Measurements from ENCODE around the gene COQ8A.

GRCh38 chr1:227004796-227005195 is 64.7 kb downstream of the COQ8A start:
- TF ChIP-seq, protein P1, sequence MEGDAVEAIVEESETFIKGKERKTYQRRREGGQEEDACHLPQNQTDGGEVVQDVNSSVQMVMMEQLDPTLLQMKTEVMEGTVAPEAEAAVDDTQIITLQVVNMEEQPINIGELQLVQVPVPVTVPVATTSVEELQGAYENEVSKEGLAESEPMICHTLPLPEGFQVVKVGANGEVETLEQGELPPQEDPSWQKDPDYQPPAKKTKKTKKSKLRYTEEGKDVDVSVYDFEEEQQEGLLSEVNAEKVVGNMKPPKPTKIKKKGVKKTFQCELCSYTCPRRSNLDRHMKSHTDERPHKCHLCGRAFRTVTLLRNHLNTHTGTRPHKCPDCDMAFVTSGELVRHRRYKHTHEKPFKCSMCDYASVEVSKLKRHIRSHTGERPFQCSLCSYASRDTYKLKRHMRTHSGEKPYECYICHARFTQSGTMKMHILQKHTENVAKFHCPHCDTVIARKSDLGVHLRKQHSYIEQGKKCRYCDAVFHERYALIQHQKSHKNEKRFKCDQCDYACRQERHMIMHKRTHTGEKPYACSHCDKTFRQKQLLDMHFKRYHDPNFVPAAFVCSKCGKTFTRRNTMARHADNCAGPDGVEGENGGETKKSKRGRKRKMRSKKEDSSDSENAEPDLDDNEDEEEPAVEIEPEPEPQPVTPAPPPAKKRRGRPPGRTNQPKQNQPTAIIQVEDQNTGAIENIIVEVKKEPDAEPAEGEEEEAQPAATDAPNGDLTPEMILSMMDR (IDR thresholded peaks at IDR 0.05; ENCODE audit: low read depth, low read length, poor library complexity, severe bottlenecking): no peak
- no peak for TF ChIP-seq EZH2phosphoT487 (IDR thresholded peaks at IDR 0.05; ENCODE audit: borderline replicate concordance, low read length)

All from DOHH2 (cell line).